ENCODE data around the gene CAPN5.

DNA sequence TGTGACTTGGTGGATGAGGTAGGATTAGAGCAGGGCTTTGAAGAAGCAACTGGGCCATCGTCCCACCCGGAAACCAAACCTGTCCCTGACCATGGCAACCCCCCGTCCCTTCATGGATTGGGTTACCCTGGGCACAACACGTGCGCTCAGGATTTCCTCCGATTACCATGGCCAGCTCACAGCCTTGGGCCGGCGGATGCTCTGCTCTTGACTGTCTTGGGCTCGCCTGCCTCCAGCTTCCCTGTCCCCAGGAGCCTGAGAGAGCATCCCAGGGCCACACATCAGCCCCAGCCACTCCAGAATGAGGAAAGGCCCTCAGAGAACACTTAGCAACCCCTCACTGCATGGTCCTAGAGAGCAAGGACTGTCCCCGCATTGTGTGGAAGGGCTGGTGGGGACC lies 84.1 kb downstream of the CAPN5 start:
- TF ChIP-seq, protein P1, sequence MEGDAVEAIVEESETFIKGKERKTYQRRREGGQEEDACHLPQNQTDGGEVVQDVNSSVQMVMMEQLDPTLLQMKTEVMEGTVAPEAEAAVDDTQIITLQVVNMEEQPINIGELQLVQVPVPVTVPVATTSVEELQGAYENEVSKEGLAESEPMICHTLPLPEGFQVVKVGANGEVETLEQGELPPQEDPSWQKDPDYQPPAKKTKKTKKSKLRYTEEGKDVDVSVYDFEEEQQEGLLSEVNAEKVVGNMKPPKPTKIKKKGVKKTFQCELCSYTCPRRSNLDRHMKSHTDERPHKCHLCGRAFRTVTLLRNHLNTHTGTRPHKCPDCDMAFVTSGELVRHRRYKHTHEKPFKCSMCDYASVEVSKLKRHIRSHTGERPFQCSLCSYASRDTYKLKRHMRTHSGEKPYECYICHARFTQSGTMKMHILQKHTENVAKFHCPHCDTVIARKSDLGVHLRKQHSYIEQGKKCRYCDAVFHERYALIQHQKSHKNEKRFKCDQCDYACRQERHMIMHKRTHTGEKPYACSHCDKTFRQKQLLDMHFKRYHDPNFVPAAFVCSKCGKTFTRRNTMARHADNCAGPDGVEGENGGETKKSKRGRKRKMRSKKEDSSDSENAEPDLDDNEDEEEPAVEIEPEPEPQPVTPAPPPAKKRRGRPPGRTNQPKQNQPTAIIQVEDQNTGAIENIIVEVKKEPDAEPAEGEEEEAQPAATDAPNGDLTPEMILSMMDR (IDR thresholded peaks at IDR 0.05): no peak
- TF ChIP-seq EP300 (IDR thresholded peaks at IDR 0.05): no peak

Data from tibial nerve (tissue), 4 donors.